Natural killer cell (primary cell): Measurements from ENCODE around the gene STRBP. TPM values are rescaled to one million over a fixed set of nuclear protein-coding genes. Genes with fewer than 3 reads are reported as not detected.

Source experiments
- ATAC-seq, 3 donors: fragments of 150-1000 bp in 2 of 3; fragments of 200-7000 bp in 1 of 3; cut with Tn5 transposase; 1 replicate in 1 of 3; 2 replicates in 2 of 3; pipeline ENCODE4 v1.10.0; 2021; ENCODE audit warnings: mild to moderate bottlenecking in 2 of 3, moderate library complexity in 2 of 3
- DNase-seq, 2 donors: peaks; one replicate each; pipeline versions ENCODE4 v3.0.0 to v3.0.0-alpha.2; 2013 to 2021; ENCODE audit warnings: mixed read lengths in 1 of 2
- H3K27ac ChIP-seq: one replicate; pipeline ENCODE4 v1.5.1; 2013; ENCODE audit warnings: mild to moderate bottlenecking, low read length
- H3K27me3 ChIP-seq: one replicate; pipeline ENCODE4 v1.6.1; 2013; ENCODE audit warnings: low read length; ENCODE audit not compliant: control insufficient read depth, insufficient read depth
- H3K36me3 ChIP-seq: one replicate; pipeline ENCODE4 v1.6.1; 2013; ENCODE audit warnings: low read length; ENCODE audit not compliant: control insufficient read depth, insufficient read depth
- H3K4me1 ChIP-seq: one replicate; pipeline ENCODE4 v1.6.1; 2013; ENCODE audit warnings: low read length; ENCODE audit not compliant: control insufficient read depth, insufficient read depth
- H3K4me3 ChIP-seq: one replicate; pipeline ENCODE4 v1.5.1; 2013; ENCODE audit warnings: low read length
- H3K9me3 ChIP-seq: one replicate; pipeline ENCODE4 v1.6.1; 2013; ENCODE audit warnings: low read length; ENCODE audit not compliant: control insufficient read depth, insufficient read depth
- H3K27ac Mint-ChIP-seq, 2 donors: one replicate each; pipeline ENCODE4 v1.8.0; 2022; ENCODE audit warnings: mild to moderate bottlenecking in 2 of 2, mixed read lengths in 2 of 2, moderate library complexity in 1 of 2
- H3K27me3 Mint-ChIP-seq, 2 donors: one replicate each; pipeline ENCODE4 v1.8.0; 2022; ENCODE audit warnings: low read depth in 2 of 2, mixed read lengths in 2 of 2
- H3K36me3 Mint-ChIP-seq: one replicate; pipeline ENCODE4 v1.8.0; 2022; ENCODE audit warnings: mixed read lengths
- H3K4me1 Mint-ChIP-seq, 2 donors: one replicate each; pipeline ENCODE4 v1.8.0; 2022; ENCODE audit warnings: mixed read lengths in 2 of 2
- H3K4me3 Mint-ChIP-seq: one replicate; pipeline ENCODE4 v1.8.0; 2022; ENCODE audit warnings: mild to moderate bottlenecking, moderate library complexity, mixed read lengths
- H3K9me3 Mint-ChIP-seq, 2 donors: one replicate each; pipeline ENCODE4 v1.8.0; 2022; ENCODE audit warnings: mixed read lengths in 2 of 2
- CTCF ChIP-seq: fragments of 200-600 bp; IDR thresholded peaks from one replicate; pipeline ENCODE4 v1.8.0; 2022; ENCODE audit warnings: antibody characterized with exemption
- WGBS: methylation state at CpG from one replicate; pipeline ENCODE4 v1.1.7; 2013; ENCODE audit warnings: missing lambda C conversion rate; ENCODE audit not compliant: insufficient coverage; 5-methylcytosine and 5-hydroxymethylcytosine counted together
- intact Hi-C: fragments of 100-400 bp; cut with micrococcal nuclease; formaldehyde crosslinking; loops from one replicate; pipeline ENCODE4 v1.14.2; 2022
- total RNA-seq, 4 donors: library from RNA; stranded (reverse); fragments of 120-200 nt in 1 of 4; gene quantifications; one replicate each; pipeline versions ENCODE4 v1.2.3 to v1.2.4, GENCODE V29; 2013 to 2022

STRBP gene
- 1 to 10 TPM; 6.0 to 8.3 (median 7.9) TPM for total RNA-seq
- total RNA-seq (2013) = 81.4 TPM

GRCh38 chr9:123268465-123269259, at the start of gene STRBP:
STRBP (minus strand) TSS chr9:123268586; CDS start chr9:123184134, 84,452 bp downstream.
- peaks cover 3 to 7% of the 10 kb centered on the region in 2 donors for H3K27me3 Mint-ChIP-seq
- no peaks in the 10 kb centered on the region for H3K27me3 ChIP-seq
- H3K27ac Mint-ChIP-seq = peak within 1 kb of the TSS in 1 of 2 donors; percentile 78
- peak within 1 kb of the TSS; percentile 57 for H3K27ac ChIP-seq
- peaks cover 6 to 19% of the 10 kb centered on the region in 2 donors for H3K4me1 Mint-ChIP-seq
- DNase-seq (peak; percentile 92 to 96), ATAC-seq (peak; percentile 92 to 95 (median 94))
- peak within 1 kb of the TSS; percentile 73 for H3K4me3 Mint-ChIP-seq
- H3K9me3 ChIP-seq = no peaks in the 10 kb centered on the region
- no peaks in the 10 kb centered on the region for H3K36me3 ChIP-seq
- TF ChIP-seq CTCF = no peak
- peaks cover 18% of the 10 kb centered on the region for H3K4me1 ChIP-seq
- WGBS = under 1% methylated on average over 97 of the region's 97 CpGs
- H3K4me3 ChIP-seq = peak within 1 kb of the TSS; percentile 56
- H3K9me3 Mint-ChIP-seq = no peaks in the 10 kb centered on the region
- intact Hi-C loops = loop anchor here (2.0 to 5.0 kb wide), 2 partner anchors 36 to 69 kb away; no protein-coding TSS in a partner anchor
- H3K36me3 Mint-ChIP-seq = no peaks in the 10 kb centered on the region

DNA sequence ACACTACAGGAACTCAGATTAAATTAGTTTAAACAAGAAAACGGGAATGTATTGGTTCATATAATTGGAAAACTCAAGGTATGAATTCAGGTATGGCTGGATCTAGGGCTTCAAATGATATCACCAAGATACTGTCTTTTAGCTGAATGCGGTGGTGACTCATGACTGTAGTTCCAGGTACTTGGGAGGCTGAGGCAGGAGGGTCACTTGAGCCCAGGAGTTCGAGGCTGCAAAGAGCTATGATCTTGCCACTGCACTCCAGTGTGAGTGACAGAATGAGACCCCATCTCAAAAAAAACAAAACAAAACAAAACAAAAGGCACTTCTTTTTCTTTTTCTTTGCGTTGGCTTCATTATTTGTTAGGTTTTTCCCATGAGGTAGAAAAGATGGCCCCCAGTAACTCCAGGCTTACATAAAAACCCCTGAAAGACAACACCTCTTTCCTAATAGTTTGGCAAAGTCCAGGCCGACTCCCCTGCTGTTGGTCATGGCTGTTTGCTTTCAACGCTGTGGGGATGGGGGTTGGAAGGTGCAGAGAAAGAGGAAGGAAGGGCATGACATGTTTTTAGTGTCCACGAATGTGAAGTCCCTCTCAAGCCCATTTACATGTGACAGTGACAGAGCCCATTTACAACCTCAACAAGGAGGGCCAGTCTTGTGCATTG, 47.8 kb upstream of the STRBP start:
- no peak for TF ChIP-seq CTCF
- no peak overlapping the region for H3K27ac ChIP-seq
- H3K4me3 ChIP-seq = no peak overlapping the region
- intact Hi-C loops = no loop called here
- no peaks in the 10 kb centered on the region for H3K9me3 ChIP-seq
- H3K27me3 ChIP-seq = peaks cover 3% of the 10 kb centered on the region
- H3K4me1 ChIP-seq = no peaks in the 10 kb centered on the region
- Mint-ChIP-seq H3K4me3 (no peak overlapping the region), H3K9me3 (no peaks in the 10 kb centered on the region), H3K27me3 (peaks cover 35 to 59% of the 10 kb centered on the region in 2 donors), H3K27ac (no peak overlapping the region), H3K4me1 (no peaks in the 10 kb centered on the region), H3K36me3 (no peaks in the 10 kb centered on the region)
- ATAC-seq (no peak), DNase-seq (no peak)
- 67% methylated on average over 7 of the region's 7 CpGs for WGBS
- H3K36me3 ChIP-seq = no peaks in the 10 kb centered on the region

DNA sequence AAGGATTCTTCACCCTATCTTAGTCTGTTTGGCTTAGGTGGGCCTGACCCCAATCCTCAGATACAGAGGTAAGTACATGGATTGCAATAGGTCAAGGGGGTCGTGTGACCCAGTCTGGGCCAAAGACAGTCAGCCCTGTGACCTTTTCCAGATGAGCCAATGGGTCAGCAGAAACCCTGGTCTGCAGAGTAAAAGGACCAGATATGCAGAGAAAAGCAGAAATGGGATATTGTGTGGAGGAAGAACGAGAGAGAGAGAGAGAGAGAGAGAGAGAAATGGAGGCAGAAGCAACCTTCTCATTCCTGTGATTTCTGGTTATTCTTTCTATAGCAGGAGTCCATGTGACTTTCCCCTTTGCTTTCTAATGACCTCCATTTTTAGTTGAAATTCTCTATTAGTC, 47.2 kb upstream of the STRBP start:
- no peaks in the 10 kb centered on the region for H3K9me3 ChIP-seq
- no peaks in the 10 kb centered on the region for H3K27me3 ChIP-seq
- H3K4me1 ChIP-seq = no peaks in the 10 kb centered on the region
- Mint-ChIP-seq H3K27ac (no peak overlapping the region), H3K9me3 (no peaks in the 10 kb centered on the region), H3K4me1 (no peaks in the 10 kb centered on the region), H3K27me3 (peaks cover 38 to 60% of the 10 kb centered on the region in 2 donors), H3K36me3 (no peaks in the 10 kb centered on the region), H3K4me3 (no peak overlapping the region)
- no peak overlapping the region for H3K27ac ChIP-seq
- 69% methylated on average over 2 of the region's 2 CpGs for WGBS
- no peak for ATAC-seq
- no peak for DNase-seq
- no peak overlapping the region for H3K4me3 ChIP-seq
- TF ChIP-seq CTCF = no peak
- intact Hi-C loops = no loop called here
- H3K36me3 ChIP-seq = no peaks in the 10 kb centered on the region
